Activated CD4-positive, alpha-beta T cell treated with anti-CD3 and anti-CD28 coated beads, Interleukin-10, Interleukin-2, amounts not matched to agents 100 ng/mL and 50 ng/mL, durations not matched to agents 16 hours and 8 hours (primary cell): ENCODE data around the gene DLG2.

ENCODE experiments used
- DNase-seq: peaks from one replicate; pipeline ENCODE4 v3.0.0-alpha.2; 2020

The DLG2 gene

GRCh38 chr11:84607975-84608836 is 1018.9 kb downstream of the DLG2 start:
- no peak for DNase-seq

- no peak for DNase-seq
Observed at GRCh38 chr11:84594602-84595001, 1032.5 kb downstream of the DLG2 start.

GRCh38 chr11:84590106-84590505 is 1037.0 kb downstream of the DLG2 start:
- no peak for DNase-seq

GRCh38 chr11:84588131-84588829 is 1038.9 kb downstream of the DLG2 start:
- no peak for DNase-seq

DNA sequence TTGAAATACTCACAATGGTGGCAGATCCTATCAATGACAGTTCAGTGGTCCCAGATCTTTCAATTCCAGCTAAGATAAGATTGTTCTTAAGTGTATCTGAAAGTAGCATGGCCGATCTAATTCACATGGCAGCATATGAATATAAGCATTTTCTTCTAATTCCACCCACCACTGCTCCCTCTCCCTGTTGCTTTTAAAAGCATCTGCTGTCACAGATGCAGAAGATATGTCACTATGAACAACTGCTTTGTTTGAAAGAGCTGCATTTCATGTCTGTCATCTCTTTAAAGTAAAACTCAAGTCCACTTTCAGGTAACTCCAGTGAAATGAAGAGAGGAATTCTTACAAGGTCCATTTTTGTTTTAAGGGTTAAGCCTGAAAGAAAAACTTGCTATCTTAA is 1044.0 kb downstream of the DLG2 start:
- no peak for DNase-seq

DNA sequence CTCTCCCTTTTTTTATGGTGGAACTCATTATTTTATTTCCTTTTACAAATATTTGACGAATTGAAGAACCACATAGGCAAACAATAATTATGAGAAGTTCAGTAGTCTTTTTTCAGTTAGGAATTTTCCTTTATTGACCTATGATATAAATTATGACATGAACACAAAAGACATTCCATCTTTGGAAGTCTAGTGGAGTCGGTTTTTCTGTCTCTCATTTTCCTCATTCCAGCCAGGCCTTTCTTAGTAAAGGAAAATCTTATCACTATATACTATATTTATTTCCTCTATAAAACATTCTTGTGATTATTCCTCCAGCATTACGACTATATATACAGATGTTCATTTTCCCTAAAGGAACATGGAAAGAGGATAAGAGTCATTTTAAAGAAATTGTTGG is 1046.1 kb downstream of the DLG2 start:
- DNase-seq = no peak

- DNase-seq = no peak
Observed at GRCh38 chr11:84580428-84580827, 1046.7 kb downstream of the DLG2 start.

DNA sequence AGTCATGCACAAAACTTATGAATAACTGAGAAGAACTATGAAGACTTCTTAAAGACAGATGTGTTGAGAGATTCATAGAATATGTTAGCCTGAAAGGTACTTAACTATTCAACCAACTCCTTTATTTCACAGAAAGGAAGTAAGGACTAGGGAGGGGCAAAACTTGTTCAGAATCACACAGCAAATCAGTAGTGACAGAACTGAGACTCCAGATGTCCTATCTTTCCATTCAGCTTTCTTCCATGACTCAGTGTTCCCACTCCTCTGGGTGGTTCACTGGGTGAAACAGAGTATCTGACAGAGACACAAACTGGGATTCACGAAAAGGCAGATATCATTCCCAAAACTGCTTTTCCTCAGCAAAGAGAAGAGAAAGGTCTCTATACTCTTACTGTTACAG is 1053.3 kb downstream of the DLG2 start:
- DNase-seq = no peak

DNA sequence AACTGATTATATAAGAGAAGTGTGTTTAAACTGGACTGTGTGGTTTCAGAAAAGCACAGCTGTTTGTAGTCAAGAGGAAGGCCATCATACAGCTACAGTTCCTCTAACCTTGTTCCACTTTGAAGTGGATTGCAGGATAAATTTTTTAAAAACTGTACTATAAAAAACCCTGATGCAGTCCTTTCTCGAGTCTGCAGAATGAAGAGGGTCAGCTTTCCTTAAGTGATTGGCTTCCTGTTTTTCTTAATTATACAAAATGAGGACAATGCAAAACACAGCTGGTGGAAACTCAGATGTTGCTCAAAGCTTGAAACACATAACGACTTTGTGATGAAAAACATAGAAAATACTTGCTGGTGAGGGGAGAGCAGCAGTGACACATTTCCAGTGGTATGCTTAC is 1060.5 kb downstream of the DLG2 start:
- DNase-seq = no peak

GRCh38 chr11:84564867-84565184 is 1062.3 kb downstream of the DLG2 start:
- no peak for DNase-seq

- DNase-seq = peak; percentile 42
Observed at GRCh38 chr11:84564180-84564866, 1062.8 kb downstream of the DLG2 start.

- no peak for DNase-seq
Observed at GRCh38 chr11:84563356-84563755, 1063.8 kb downstream of the DLG2 start.

DNA sequence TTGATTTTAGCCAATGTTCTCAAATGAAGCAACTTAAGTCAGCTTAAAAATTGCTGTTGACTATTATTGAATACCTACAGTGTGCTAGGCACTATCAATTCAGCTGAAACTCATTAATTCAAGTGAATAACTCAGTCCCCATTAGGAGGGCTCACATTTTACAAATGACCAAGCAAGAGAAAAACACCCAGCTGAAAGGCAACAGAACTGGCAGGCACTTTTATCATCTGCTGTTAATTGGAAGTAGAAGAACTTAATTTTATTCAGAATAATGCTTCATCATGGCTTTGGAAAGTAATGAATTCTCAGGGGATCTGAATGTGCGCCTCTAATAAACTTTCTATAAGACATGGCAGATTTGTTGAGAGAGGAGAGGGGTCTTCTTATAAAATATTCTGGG is 1066.9 kb downstream of the DLG2 start:
- no peak for DNase-seq

DNA sequence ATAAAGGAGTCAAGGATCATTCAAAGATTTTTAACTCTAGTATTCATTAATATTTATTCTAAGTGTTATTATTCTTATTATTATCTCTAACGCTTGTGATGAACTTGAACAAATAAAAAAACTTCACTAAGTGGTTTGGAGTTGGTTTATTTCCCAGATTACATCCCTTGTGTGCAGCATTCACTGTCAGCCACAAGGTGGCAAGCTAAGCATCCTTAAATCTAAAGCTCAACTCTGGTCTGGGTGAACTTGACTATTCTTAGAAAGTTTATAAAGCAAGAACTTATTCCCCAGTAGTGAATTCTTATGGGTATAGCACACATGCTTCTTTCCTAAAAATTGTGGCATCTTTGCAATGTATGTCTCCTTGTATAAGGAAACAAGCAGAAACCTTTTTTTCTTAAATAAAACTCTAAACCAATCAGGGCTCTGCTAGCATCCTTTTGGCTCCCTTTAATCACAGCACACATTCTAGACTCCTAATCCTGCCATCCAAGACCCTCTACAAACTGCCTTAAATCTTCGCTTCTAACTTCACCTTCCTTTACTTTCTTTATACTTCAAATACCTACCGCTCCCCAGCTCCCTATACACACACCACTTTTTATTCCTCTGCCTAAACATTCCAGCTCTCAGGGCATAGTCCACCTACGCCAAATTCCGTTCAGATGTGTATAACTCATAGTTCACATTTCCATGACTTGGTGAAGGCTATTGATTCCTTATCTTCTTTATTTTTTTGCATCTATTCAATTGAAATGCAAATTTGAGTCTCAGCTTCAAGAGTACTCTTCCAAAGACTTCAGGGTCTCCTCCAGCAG is 1068.8 kb downstream of the DLG2 start:
- DNase-seq = peak; percentile 24

- no peak for DNase-seq
Observed at GRCh38 chr11:84552791-84553190, 1074.4 kb downstream of the DLG2 start.

DNA sequence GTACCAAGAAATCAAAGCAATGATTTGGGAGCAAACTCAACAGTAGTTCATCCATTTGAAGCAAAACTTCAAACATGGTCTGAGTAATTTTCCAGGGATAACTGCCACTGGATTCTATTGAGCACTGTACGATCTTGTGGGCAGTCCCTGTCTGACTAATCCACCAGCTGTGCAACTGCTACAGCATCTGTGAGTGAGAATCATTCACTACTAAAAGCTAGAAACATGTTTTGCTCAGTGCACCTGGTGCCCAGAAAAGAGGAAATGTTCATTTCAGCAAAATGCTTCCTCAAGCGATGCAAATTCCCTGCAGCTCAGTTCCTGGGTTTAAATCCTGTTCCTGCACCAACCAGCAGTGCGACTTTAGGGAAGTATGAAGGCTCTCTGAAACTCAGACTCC is 1077.9 kb downstream of the DLG2 start:
- no peak for DNase-seq

DNA sequence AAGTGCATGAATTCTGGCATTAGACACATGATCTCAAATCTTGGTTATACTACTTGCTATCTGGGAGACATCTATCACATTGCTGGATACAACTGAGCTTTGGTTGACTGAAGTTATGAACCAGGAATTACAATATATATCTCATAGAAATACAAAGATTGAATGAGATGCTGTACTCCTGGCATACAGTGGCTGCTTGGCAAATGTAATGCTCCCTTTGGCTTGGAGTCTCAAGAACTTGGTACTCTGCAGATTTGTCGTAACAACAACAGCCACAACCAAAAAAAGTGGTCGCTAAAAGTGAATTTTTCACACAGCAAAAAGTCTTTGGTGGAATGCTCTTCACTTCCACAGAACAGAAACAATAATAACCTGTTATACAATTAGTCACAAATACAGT is 1082.6 kb downstream of the DLG2 start:
- DNase-seq = no peak

DNA sequence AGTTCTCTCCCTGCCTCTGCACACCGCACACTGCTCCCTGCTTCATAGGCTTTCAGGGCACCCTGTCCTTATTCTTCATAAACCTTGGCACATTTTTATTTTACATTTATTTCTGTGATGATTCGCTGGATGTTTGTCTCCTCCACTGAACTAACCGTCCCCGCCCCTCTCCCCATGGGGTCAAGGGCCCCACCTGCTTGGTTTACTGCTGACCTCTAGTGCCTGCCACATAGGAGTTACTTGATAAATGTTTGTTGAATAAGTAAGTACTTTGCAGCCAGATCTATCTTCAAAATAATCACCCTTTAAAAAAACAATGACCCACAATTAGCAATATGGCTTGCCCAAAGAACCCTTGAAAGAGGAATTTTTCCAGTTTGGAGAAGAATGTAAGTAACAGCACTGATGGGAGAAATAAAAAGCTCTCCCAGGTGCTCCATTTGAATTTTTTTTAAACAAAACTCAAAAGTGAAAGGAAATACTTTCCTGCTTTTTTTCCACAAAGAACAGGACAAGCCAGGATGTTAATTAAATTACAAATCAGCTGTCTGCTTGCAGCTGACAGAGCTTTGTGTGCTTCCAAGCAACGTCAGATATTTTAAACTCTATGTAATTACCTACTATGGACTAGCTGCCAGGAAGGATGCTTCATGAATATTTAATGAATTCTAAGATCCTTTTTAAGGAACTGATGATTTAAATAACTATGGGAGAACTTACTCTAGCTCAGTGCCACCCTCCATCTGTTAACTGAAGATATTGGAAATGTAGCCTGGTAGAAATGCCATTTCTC is 1083.6 kb downstream of the DLG2 start:
- no peak for DNase-seq

DNA sequence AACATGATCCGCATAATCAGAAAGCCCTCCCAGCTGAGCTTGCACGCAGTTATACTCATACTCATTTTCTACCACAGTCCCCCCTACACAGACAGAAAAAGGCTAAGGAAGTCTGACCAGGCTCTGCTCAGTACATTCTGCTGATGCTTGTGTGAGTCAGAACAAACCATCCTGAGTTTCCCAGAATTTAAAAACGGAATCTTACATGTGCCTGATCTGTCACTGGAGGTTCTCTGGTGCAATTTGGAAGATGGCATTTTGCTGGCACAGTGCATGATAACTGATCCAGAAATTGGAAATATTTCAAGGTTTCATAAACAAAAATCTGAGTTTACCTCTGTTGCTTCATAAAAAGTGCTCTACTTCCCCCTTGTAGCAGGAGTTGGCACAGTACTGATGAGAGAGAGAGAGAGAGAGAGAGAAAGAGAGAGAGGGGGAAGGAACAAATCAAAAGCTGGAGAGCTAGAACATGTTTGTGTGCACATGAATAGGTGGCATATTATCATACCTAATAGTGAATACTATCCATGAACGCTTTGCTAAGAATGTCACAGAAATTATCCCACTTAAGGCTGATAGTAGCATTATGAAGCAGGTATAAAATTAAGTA is 1085.3 kb downstream of the DLG2 start:
- DNase-seq = no peak

DNA sequence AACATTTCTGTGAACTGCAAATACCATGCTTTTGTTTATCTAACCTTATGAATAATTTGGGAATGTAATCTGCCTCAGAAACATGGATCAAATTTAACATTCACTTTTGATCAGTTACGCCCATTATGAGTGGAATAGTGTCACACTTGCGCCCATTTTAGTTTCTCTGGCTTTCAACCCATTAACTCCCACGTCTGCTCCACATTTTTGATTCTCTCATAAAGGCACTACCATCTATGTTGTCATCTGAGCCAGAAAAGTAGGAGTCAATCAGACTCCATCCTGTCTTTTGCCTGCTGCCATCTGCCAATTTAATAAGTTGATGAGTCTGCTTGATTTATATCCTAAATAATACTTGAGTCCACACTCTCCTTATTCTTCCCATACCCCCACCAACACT is 1090.7 kb downstream of the DLG2 start:
- DNase-seq = no peak

- DNase-seq = no peak
Observed at GRCh38 chr11:84532364-84532763, 1094.8 kb downstream of the DLG2 start.

DNA sequence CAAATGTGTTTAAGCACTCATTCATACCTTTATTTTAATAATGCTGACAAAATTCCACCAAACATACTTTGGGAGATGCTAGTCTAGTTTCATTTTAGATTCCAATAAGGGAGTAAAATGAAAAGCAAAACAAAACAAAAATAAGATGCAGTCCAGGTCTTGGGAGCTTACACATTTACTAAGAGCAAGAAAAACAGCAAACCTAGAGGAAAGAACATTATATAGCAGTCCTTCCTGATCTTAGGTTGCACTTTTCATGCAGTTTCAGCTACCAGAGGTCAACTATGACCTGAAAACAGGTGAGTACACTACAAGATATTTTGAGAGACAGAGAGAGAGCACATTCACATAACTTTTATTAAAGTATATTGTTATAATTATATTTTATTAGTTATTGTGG is 1100.9 kb downstream of the DLG2 start:
- DNase-seq = no peak
